Measurements from ENCODE around the gene DIP2C. TPM values are rescaled to one million over a fixed set of nuclear protein-coding genes. Genes with fewer than 3 reads are reported as not detected.

The DIP2C gene
- total RNA-seq, 1 donor from 2014 or later, result 18.4 TPM

DNA sequence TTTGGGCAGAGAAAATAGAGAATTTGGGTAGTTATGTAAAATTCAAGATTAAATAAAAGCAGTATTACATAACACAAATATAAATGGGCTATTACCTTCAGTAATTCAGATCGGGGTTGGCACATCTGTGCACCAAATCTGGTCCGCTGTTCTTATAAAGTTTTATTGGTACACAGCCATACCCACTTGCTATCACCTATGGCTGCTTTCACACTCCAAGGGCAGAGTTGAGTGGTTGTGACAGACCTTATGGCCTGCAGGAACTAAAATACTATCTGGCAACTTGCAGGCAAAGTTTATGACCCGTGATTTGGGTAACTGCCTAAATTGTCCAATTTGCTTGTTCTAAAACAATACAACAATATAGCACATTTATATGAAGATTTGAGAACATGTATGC, 249.3 kb downstream of the DIP2C start:
- Histone ChIP-seq H3K36me3 (no peaks in the 10 kb centered on the region), H3K27me3 (no peaks in the 10 kb centered on the region), H3K27ac (no peak overlapping the region), H3K4me3 (no peak overlapping the region), H3K4me1 (no peaks in the 10 kb centered on the region), H3K9me3 (no peaks in the 10 kb centered on the region)
- intact Hi-C loops (cut with DNase I), result no loop called here
- no peak for TF ChIP-seq POLR2A (IDR thresholded peaks at IDR 0.05)
- TF ChIP-seq, protein P1, sequence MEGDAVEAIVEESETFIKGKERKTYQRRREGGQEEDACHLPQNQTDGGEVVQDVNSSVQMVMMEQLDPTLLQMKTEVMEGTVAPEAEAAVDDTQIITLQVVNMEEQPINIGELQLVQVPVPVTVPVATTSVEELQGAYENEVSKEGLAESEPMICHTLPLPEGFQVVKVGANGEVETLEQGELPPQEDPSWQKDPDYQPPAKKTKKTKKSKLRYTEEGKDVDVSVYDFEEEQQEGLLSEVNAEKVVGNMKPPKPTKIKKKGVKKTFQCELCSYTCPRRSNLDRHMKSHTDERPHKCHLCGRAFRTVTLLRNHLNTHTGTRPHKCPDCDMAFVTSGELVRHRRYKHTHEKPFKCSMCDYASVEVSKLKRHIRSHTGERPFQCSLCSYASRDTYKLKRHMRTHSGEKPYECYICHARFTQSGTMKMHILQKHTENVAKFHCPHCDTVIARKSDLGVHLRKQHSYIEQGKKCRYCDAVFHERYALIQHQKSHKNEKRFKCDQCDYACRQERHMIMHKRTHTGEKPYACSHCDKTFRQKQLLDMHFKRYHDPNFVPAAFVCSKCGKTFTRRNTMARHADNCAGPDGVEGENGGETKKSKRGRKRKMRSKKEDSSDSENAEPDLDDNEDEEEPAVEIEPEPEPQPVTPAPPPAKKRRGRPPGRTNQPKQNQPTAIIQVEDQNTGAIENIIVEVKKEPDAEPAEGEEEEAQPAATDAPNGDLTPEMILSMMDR (IDR thresholded peaks at IDR 0.05), result no peak
- no peak for TF ChIP-seq POLR2AphosphoS5 (IDR thresholded peaks at IDR 0.05; ENCODE audit: insufficient read depth in 1 of 2, low read depth in 1 of 2)
- no peak for DNase-seq (ENCODE audit: extremely low spot score in 2 of 2)

DNA sequence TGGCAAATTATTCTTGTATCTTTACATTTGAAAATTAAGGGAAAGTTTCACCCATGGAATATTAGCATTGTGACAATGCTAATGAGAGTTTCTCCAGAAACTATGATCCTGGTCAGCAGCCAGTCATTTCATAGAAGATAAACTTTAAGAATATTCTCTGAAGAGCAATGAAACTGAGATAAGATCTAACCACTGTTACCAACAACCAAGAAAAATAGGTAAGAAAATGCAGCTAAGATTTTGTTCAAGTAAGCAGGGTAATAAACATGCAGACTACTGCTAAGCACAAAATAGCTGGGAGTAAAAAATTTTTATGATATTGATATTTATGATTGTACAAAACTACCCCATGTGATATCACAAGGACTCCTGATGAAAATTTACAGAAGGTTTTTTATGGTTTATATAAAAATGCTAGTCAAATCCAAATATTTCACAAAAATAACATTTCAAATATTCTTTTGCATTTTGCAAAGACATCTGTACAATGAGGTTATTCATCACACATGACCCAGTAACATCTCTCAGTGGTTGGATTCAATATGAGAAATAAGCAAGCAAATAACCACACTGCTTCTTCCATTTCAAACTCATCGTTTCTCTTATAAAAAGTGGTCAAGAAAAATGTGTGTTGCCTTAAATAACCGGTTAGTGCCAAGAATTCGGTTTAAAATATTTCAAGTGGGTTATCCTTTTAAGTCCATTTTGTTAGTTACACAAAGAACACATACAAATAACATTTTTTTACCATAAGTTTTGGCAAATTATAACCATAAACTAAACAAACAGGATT, 251.6 kb downstream of the DIP2C start:
- intact Hi-C loops (cut with DNase I), result no loop called here
- Histone ChIP-seq H3K27ac (no peak overlapping the region), H3K4me3 (no peak overlapping the region), H3K9me3 (no peaks in the 10 kb centered on the region), H3K36me3 (no peaks in the 10 kb centered on the region), H3K4me1 (no peaks in the 10 kb centered on the region), H3K27me3 (no peaks in the 10 kb centered on the region)
- no peak for DNase-seq (ENCODE audit: extremely low spot score in 2 of 2)
- TF ChIP-seq, protein P1 (IDR thresholded peaks at IDR 0.05), result no peak
- TF ChIP-seq POLR2AphosphoS5 (IDR thresholded peaks at IDR 0.05; ENCODE audit: insufficient read depth in 1 of 2, low read depth in 1 of 2) (no peak), POLR2A (IDR thresholded peaks at IDR 0.05) (no peak)

DNA sequence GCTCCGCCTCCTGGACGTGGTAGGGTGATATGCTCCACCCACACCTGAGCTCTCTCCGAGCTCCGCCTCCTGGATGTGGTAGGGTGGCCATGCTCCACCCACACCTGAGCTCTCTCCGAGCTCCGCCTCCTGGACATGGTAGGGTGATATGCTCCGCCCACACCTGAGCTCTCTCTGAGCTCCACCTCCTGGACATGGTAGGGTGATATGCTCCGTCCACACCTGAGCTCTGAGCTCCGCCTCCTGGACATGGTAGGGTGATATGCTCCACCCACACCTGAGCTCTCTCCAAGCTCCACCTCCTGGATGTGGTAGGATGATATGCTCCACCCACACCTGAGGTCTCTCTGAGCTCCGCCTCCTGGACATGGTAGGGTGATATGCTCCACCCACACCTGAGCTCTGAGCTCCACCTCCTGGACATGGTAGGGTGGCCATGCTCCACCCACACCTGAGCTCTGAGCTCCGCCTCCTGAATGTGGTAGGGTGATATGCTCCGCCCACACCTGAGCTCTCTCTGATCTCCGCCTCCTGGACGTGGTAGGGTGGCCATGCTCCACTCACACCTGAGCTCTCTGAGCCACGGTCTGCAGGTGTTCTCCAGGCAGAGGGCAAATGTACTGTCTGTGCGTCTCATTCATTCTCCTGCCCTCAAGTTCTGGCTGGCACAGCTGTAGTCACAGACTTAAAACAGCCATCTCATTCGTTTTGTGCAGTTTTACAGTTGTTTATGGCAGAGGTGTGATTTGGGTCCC, 252.4 kb downstream of the DIP2C start:
- Histone ChIP-seq H3K27me3 (no peaks in the 10 kb centered on the region), H3K36me3 (no peaks in the 10 kb centered on the region), H3K4me1 (no peaks in the 10 kb centered on the region), H3K9me3 (no peaks in the 10 kb centered on the region), H3K27ac (no peak overlapping the region), H3K4me3 (no peak overlapping the region)
- no peak for DNase-seq (ENCODE audit: extremely low spot score in 2 of 2)
- TF ChIP-seq POLR2A (IDR thresholded peaks at IDR 0.05) (no peak), POLR2AphosphoS5 (IDR thresholded peaks at IDR 0.05; ENCODE audit: insufficient read depth in 1 of 2, low read depth in 1 of 2) (no peak)
- TF ChIP-seq, protein P1 (IDR thresholded peaks at IDR 0.05), result no peak
- intact Hi-C loops (cut with DNase I), result no loop called here

DNA sequence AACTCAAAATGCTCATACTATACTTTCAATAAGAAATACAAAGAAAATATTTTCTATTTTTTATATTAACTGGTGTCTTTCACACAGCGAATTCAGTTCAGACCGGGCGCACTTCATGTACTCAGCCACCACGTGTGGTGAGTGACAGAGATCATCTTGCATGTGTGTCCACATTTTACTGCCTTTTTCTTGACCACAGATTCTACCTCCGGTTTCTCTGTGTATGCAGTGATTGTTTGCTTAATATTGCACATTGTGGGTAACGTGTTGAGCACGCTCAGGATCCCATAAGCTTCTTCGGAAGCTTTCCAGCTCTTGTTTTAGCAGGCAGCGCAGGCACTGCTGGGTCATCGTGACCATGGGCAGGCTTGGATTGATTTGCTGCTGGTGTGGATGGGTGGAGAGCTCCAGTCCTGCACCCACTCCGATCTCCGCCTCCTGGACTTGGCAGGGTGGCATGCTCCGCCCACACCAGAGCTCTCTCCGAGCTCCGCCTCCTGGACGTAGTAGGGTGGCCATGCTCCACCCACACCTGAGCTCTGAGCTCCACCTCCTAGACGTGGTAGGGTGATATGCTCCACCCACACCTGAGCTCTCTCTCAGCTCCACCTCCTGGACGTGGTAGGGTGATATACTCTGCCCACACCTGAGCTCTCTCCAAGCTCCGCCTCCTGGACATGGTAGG, 253.3 kb downstream of the DIP2C start:
- TF ChIP-seq POLR2AphosphoS5 (IDR thresholded peaks at IDR 0.05; ENCODE audit: insufficient read depth in 1 of 2, low read depth in 1 of 2), result no peak
- no peak for TF ChIP-seq POLR2A (IDR thresholded peaks at IDR 0.05)
- TF ChIP-seq, protein P1 (IDR thresholded peaks at IDR 0.05), result no peak
- Histone ChIP-seq H3K36me3 (no peaks in the 10 kb centered on the region), H3K4me3 (no peak overlapping the region), H3K4me1 (no peaks in the 10 kb centered on the region), H3K9me3 (no peaks in the 10 kb centered on the region), H3K27me3 (no peaks in the 10 kb centered on the region), H3K27ac (no peak overlapping the region)
- intact Hi-C loops (cut with DNase I), result no loop called here
- no peak for DNase-seq (ENCODE audit: extremely low spot score in 2 of 2)
